NCI-H187 treated with DMSO at 0.1 percent for 48 hours (cell line): ENCODE data around the gene USP49.

Source experiments
- DNase-seq: peaks from one replicate; lab custom pipeline; 2025; lab: John Stamatoyannopoulos, UW

Gene USP49

GRCh38 chr6:41874741-41875140, 20.4 kb downstream of the USP49 start:
- no peak for DNase-seq

GRCh38 chr6:41872147-41872546, 23.0 kb downstream of the USP49 start:
- DNase-seq: no peak

GRCh38 chr6:41871691-41872090, 23.5 kb downstream of the USP49 start:
- DNase-seq: no peak

- DNase-seq: no peak
Observed at GRCh38 chr6:41859356-41859755, 35.8 kb downstream of the USP49 start.

- DNase-seq: no peak
Observed at GRCh38 chr6:41858703-41859102, 36.5 kb downstream of the USP49 start.

GRCh38 chr6:41850861-41851260, 44.3 kb downstream of the USP49 start:
- DNase-seq: no peak

GRCh38 chr6:41846666-41847237, 48.4 kb downstream of the USP49 start:
- DNase-seq: no peak

- DNase-seq: no peak
Observed at GRCh38 chr6:41843178-41843577, 52.0 kb downstream of the USP49 start.

GRCh38 chr6:41840326-41840725, 54.8 kb downstream of the USP49 start:
- no peak for DNase-seq

- DNase-seq: no peak
Observed at GRCh38 chr6:41836660-41837052, 58.5 kb downstream of the USP49 start.

- DNase-seq: no peak
Observed at GRCh38 chr6:41836022-41836659, 59.0 kb downstream of the USP49 start.

GRCh38 chr6:41832263-41832662, 62.9 kb downstream of the USP49 start:
- no peak for DNase-seq

GRCh38 chr6:41826343-41827022, 68.7 kb downstream of the USP49 start:
- no peak for DNase-seq

- no peak for DNase-seq
Observed at GRCh38 chr6:41824571-41825569, 70.3 kb downstream of the USP49 start.

- no peak for DNase-seq
Observed at GRCh38 chr6:41823178-41823577, 72.0 kb downstream of the USP49 start.

- DNase-seq: no peak
Observed at GRCh38 chr6:41822021-41822420, 73.2 kb downstream of the USP49 start.

GRCh38 chr6:41821266-41821665, 73.9 kb downstream of the USP49 start:
- DNase-seq: no peak

- no peak for DNase-seq
Observed at GRCh38 chr6:41818271-41819054, 76.7 kb downstream of the USP49 start.

GRCh38 chr6:41815587-41815986, 79.6 kb downstream of the USP49 start:
- no peak for DNase-seq

- DNase-seq: no peak
Observed at GRCh38 chr6:41814629-41815028, 80.5 kb downstream of the USP49 start.

- no peak for DNase-seq
Observed at GRCh38 chr6:41813956-41814355, 81.2 kb downstream of the USP49 start.

- DNase-seq: no peak
Observed at GRCh38 chr6:41813469-41813868, 81.7 kb downstream of the USP49 start.
